HL-60 (cell line): Measurements from ENCODE around the gene SMARCE1.

Experiments used
- DNase-seq, 2 experiments: peaks; one replicate each; pipeline ENCODE4 v3.0.0-alpha.2; 2010 to 2020; ENCODE audit warnings: low read depth in 1 of 2, low spot score in 1 of 2
- H3K27ac ChIP-seq: fragments of 250-450 bp; sonication (Bioruptor Pico); replicated peaks from 2 replicates; pipeline ENCODE4 v1.5.1; 2020; ENCODE audit warnings: mild to moderate bottlenecking, moderate library complexity
- H3K27me3 ChIP-seq: fragments of 250-450 bp; sonication (Bioruptor Pico); 2 replicates; pipeline ENCODE4 v1.5.1; 2021; ENCODE audit warnings: mild to moderate bottlenecking, moderate library complexity; ENCODE audit not compliant: insufficient read depth, poor library complexity, severe bottlenecking
- H3K4me3 ChIP-seq: replicated peaks from 2 replicates; pipeline ENCODE4 v1.5.1; 2011; ENCODE audit warnings: mild to moderate bottlenecking, control low read depth, low read length; ENCODE audit not compliant: insufficient read depth
- GABPA ChIP-seq: IDR thresholded peaks from 2 replicates; pipeline ENCODE4 v1.6.1; 2012; ENCODE audit warnings: low read depth
- POLR2AphosphoS5 ChIP-seq: IDR thresholded peaks from 2 replicates; pipeline ENCODE4 v1.6.1; 2012; ENCODE audit warnings: low read depth
- REST ChIP-seq: IDR thresholded peaks from 2 replicates; pipeline ENCODE4 v1.6.1; 2012; ENCODE audit warnings: low read depth; ENCODE audit not compliant: insufficient replicate concordance
- SPI1 ChIP-seq: IDR thresholded peaks from 2 replicates; pipeline ENCODE4 v1.6.1; 2012; ENCODE audit warnings: low read depth, mild to moderate bottlenecking, borderline replicate concordance
- long read RNA-seq: library from polyadenylated mRNA; unstranded; transcript quantifications from one replicate; pipeline ENCODE4 v2.0.0, GENCODE V29; 2020
- TF ChIP-seq, protein P1 (sequence below): IDR thresholded peaks from one replicate; pipeline ENCODE4 v1.5.1; 2011; ENCODE audit warnings: low read length, control low read depth, inconsistent platforms; ENCODE audit not compliant: insufficient read depth

SMARCE1 gene
- long read RNA-seq, full-length matches to known transcripts, result 313 of 346 reads
- long read RNA-seq, partial matches to known transcripts, result 22 of 346 reads
- long read RNA-seq, other reads (novel, unspliced or antisense), result 11 of 346 reads

DNA sequence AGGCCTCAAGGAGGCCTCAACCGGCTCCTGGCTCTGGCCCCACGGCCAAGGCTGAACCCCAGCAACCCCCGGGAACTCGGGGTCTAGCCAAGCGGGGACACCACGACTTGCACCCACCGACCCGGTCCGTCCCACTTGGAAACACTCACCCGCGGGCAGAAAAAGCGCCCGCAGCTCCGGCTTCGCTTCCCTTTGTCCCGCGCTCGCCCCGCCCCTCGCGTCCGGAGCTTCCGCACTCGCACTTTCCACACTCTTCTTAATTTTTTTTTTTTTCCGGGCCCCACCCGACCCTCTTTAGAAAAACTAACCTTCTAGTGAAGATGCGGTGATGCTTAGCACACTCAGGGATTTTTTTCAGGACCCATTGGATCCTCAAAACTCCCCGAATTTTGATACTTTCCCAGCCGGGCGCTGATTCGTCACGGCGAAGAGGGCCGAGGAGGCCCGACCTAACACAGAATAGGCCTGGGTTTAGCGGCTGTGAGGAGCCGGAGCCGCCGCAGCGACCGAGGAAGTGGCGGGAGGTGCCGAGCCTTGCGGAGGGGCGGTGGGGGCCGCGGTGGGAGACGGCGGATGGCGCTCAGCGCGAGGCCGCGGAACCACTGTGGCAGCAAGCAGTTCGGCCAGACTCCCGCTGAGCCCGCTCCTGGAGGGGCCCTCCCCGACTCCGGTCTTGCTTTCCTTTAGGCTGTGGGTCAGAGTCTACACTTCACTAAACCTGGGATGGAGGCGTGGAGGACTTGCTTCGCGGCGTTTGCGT lies at the start of gene SMARCE1:
Gene SMARCE1, minus strand, starts transcription at position 195 of the 760 bp plus-strand sequence. CDS start 2,016 bp downstream, outside the sequence.
- H3K27me3 ChIP-seq, result no peaks in the 10 kb centered on the region
- H3K27ac ChIP-seq, result peak within 1 kb of the TSS; percentile 98
- peak; percentile 61 to 71 for DNase-seq
- peak within 1 kb of the TSS; percentile 92 for H3K4me3 ChIP-seq
- TF ChIP-seq, protein P1, sequence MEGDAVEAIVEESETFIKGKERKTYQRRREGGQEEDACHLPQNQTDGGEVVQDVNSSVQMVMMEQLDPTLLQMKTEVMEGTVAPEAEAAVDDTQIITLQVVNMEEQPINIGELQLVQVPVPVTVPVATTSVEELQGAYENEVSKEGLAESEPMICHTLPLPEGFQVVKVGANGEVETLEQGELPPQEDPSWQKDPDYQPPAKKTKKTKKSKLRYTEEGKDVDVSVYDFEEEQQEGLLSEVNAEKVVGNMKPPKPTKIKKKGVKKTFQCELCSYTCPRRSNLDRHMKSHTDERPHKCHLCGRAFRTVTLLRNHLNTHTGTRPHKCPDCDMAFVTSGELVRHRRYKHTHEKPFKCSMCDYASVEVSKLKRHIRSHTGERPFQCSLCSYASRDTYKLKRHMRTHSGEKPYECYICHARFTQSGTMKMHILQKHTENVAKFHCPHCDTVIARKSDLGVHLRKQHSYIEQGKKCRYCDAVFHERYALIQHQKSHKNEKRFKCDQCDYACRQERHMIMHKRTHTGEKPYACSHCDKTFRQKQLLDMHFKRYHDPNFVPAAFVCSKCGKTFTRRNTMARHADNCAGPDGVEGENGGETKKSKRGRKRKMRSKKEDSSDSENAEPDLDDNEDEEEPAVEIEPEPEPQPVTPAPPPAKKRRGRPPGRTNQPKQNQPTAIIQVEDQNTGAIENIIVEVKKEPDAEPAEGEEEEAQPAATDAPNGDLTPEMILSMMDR, result no peak
- peak; percentile 55; the same call in 1 of the 2 replicates for TF ChIP-seq GABPA
- no peak for TF ChIP-seq SPI1
- peak; percentile 43 for TF ChIP-seq REST
- TF ChIP-seq POLR2AphosphoS5, result peak; percentile 58

DNA sequence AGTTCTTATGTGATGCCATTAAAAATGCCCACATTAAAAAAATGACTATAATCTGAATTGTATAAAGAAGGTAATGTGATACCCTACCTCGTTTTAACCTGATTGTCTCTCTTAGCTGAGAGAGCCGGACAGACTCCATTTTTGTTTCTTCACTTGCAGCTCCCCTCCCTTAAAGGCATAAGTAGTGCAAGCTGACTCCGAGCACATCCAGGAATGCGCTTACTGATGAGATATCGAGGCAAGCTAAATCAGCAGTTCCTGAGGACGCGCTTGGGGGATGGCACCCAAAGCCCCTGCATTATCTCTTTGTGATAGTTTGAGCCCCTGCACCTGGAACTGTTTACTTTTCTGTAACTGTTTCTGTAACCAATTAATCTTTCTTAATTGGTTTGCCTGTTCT lies 49.7 kb upstream of the SMARCE1 start:
- Histone ChIP-seq H3K27me3 (peaks cover 6% of the 10 kb centered on the region), H3K27ac (no peak overlapping the region), H3K4me3 (no peak overlapping the region)
- no peak for DNase-seq
- no peak for TF ChIP-seq SPI1
- no peak for TF ChIP-seq GABPA
- no peak for TF ChIP-seq REST
- TF ChIP-seq POLR2AphosphoS5, result no peak
- TF ChIP-seq, protein P1, result no peak

GRCh38 chr17:40696651-40697072 lies 49.0 kb upstream of the SMARCE1 start:
- H3K27ac ChIP-seq, result no peak overlapping the region
- no peak for DNase-seq
- H3K4me3 ChIP-seq, result no peak overlapping the region
- no peak for TF ChIP-seq GABPA
- TF ChIP-seq, protein P1, result no peak
- no peak for TF ChIP-seq POLR2AphosphoS5
- TF ChIP-seq REST, result no peak
- TF ChIP-seq SPI1, result no peak
- peaks cover 6% of the 10 kb centered on the region for H3K27me3 ChIP-seq
